CD4-positive, alpha-beta T cell treated with Interleukin-12 subunit alpha and Interleukin-12 subunit beta, for 1 hour (primary cell): ENCODE measurements around the gene CNNM3.
"Not testable (repeated sequence)": the region's sequence is repeated elsewhere in the genome, so short reads cannot be mapped to it uniquely, and the experiment has no call there.

ENCODE experiments used
- DNase-seq: peaks from one replicate; pipeline ENCODE4 v3.0.0-alpha.2; 2020

The CNNM3 gene

GRCh38 chr2:96816127-96816835 lies at the start of gene CNNM3:
TSS of gene CNNM3 (plus strand) at chr2:96816268. CDS start at chr2:96816278, 10 bp downstream.
- peak; percentile 95 for DNase-seq

GRCh38 chr2:96767135-96767871 lies 48.8 kb upstream of the CNNM3 start:
- no peak for DNase-seq

- DNase-seq = no peak
These were observed 47.9 kb upstream of the CNNM3 start for GRCh38 chr2:96768083-96768561.

GRCh38 chr2:96769814-96770213 lies 46.3 kb upstream of the CNNM3 start:
- DNase-seq = no peak

GRCh38 chr2:96770442-96771202 lies 45.4 kb upstream of the CNNM3 start:
- no peak for DNase-seq

GRCh38 chr2:96771796-96772618 lies 44.1 kb upstream of the CNNM3 start:
- no peak for DNase-seq

- no peak for DNase-seq
These were observed 43.0 kb upstream of the CNNM3 start for GRCh38 chr2:96772903-96773671.

GRCh38 chr2:96773922-96774321 lies 42.1 kb upstream of the CNNM3 start:
- DNase-seq = peak; percentile 67

GRCh38 chr2:96775160-96775559 lies 40.9 kb upstream of the CNNM3 start:
- DNase-seq = no peak

GRCh38 chr2:96783388-96783787 lies 32.7 kb upstream of the CNNM3 start:
- no peak for DNase-seq

GRCh38 chr2:96787411-96787810 lies 28.7 kb upstream of the CNNM3 start:
- DNase-seq = no peak

- no peak for DNase-seq
These were observed 27.4 kb upstream of the CNNM3 start for GRCh38 chr2:96788442-96789244.

GRCh38 chr2:96789245-96789617 lies 26.8 kb upstream of the CNNM3 start:
- DNase-seq = no peak

GRCh38 chr2:96792772-96793749 lies 23.0 kb upstream of the CNNM3 start:
- no peak for DNase-seq

GRCh38 chr2:96795076-96795475 lies 21.0 kb upstream of the CNNM3 start:
- DNase-seq = no peak

GRCh38 chr2:96796497-96796896 lies 19.6 kb upstream of the CNNM3 start:
- DNase-seq = not testable (repeated sequence)

GRCh38 chr2:96797066-96797625 lies 18.9 kb upstream of the CNNM3 start:
- no peak for DNase-seq

GRCh38 chr2:96798733-96799622 lies 17.1 kb upstream of the CNNM3 start:
- DNase-seq = no peak
